HEK293 (cell line): Measurements from ENCODE around the gene METTL25B.
A peak's percentile ranks its signal among the peaks of the same experiment; 100 is the strongest.

Experiments used
- CTCF ChIA-PET: fragments of 350-600 bp; formaldehyde crosslinking; extraction: SDS; loops from one replicate; lab custom pipeline; 2021; ENCODE audit warnings: antibody characterized with exemption; lab: Yijun Ruan, JAX
- POLR2A ChIA-PET: fragments of 300-600 bp; formaldehyde crosslinking; extraction: SDS; loops from one replicate; lab custom pipeline; 2020; ENCODE audit warnings: antibody characterized with exemption, inconsistent platforms; lab: Yijun Ruan, JAX
- H3K27ac ChIP-seq: fragments of 200-500 bp; sonication (Bioruptor generic); 2 replicates; pipeline ENCODE4 v1.5.1; 2014; ENCODE audit warnings: low read depth, low read length, control low read depth, inconsistent platforms; ENCODE audit errors: extremely low read depth
- H3K36me3 ChIP-seq, 2 experiments: fragments of 200-500 bp in 1 of 2; sonication (Bioruptor generic) in 1 of 2; 1 replicate in 1 of 2; 2 replicates in 1 of 2; pipeline ENCODE4 v1.5.1; 2014 to 2017; ENCODE audit warnings: inconsistent platforms in 2 of 2, low read length in 2 of 2; ENCODE audit not compliant: control insufficient read depth in 2 of 2, insufficient read depth in 1 of 2
- H3K4me1 ChIP-seq: fragments of 200-500 bp; sonication (Bioruptor generic); 2 replicates; pipeline ENCODE4 v1.5.1; 2014; ENCODE audit warnings: mild to moderate bottlenecking, low read length, inconsistent platforms; ENCODE audit not compliant: control insufficient read depth, insufficient read depth
- H3K4me3 ChIP-seq: 2 replicates; pipeline ENCODE4 v1.5.1; 2011; ENCODE audit warnings: low read depth, mild to moderate bottlenecking, control low read depth, low read length, moderate library complexity
- H3K9me3 ChIP-seq: fragments of 200-500 bp; sonication (Bioruptor generic); 2 replicates; pipeline ENCODE4 v1.5.1; 2014; ENCODE audit warnings: low read depth, low read length, inconsistent platforms; ENCODE audit not compliant: control insufficient read depth, insufficient read depth
- CTCF ChIP-seq: fragments of 450-650 bp; formaldehyde crosslinking; IDR thresholded peaks from 2 replicates; pipeline ENCODE4 v1.5.1; 2016; ENCODE audit warnings: missing biosample characterization, missing genetic modification characterization
- GLIS1 ChIP-seq: fragments of 450-650 bp; formaldehyde crosslinking; IDR thresholded peaks from 2 replicates; pipeline ENCODE4 v1.5.1; 2016; ENCODE audit warnings: missing biosample characterization, missing genetic modification characterization
- KLF10 ChIP-seq: fragments of 450-650 bp; IDR thresholded peaks from 2 replicates; pipeline ENCODE4 v1.5.1; 2018; ENCODE audit warnings: missing biosample characterization, mild to moderate bottlenecking, missing genetic modification characterization
- KLF8 ChIP-seq: fragments of 450-650 bp; formaldehyde crosslinking; IDR thresholded peaks from 2 replicates; pipeline ENCODE4 v1.5.1; 2016; ENCODE audit warnings: missing biosample characterization, missing genetic modification characterization
- SP2 ChIP-seq: fragments of 450-650 bp; formaldehyde crosslinking; IDR thresholded peaks from 2 replicates; pipeline ENCODE4 v1.5.1; 2016; ENCODE audit warnings: missing biosample characterization, missing genetic modification characterization
- ZBTB8A ChIP-seq: fragments of 450-650 bp; formaldehyde crosslinking; IDR thresholded peaks from 2 replicates; pipeline ENCODE4 v1.5.1; 2016; ENCODE audit warnings: missing biosample characterization, missing genetic modification characterization
- ZFP69B ChIP-seq: fragments of 450-650 bp; formaldehyde crosslinking; IDR thresholded peaks from 2 replicates; pipeline ENCODE4 v1.5.1; 2016; ENCODE audit warnings: missing biosample characterization, missing genetic modification characterization
- ZNF133 ChIP-seq: fragments of 450-650 bp; formaldehyde crosslinking; IDR thresholded peaks from 2 replicates; pipeline ENCODE4 v1.5.1; 2016; ENCODE audit warnings: missing biosample characterization, missing genetic modification characterization
- ZNF146 ChIP-seq: fragments of 450-650 bp; formaldehyde crosslinking; IDR thresholded peaks from 2 replicates; pipeline ENCODE4 v1.5.1; 2016; ENCODE audit warnings: missing biosample characterization, missing genetic modification characterization
- ZNF155 ChIP-seq: fragments of 450-650 bp; formaldehyde crosslinking; IDR thresholded peaks from 2 replicates; pipeline ENCODE4 v1.5.1; 2016; ENCODE audit warnings: missing biosample characterization, missing genetic modification characterization
- ZNF157 ChIP-seq: fragments of 450-650 bp; formaldehyde crosslinking; IDR thresholded peaks from 2 replicates; pipeline ENCODE4 v1.5.1; 2016; ENCODE audit warnings: missing biosample characterization, missing genetic modification characterization
- ZNF24 ChIP-seq: fragments of 450-650 bp; formaldehyde crosslinking; IDR thresholded peaks from 2 replicates; pipeline ENCODE4 v1.5.1; 2016; ENCODE audit warnings: missing biosample characterization, missing genetic modification characterization
- ZNF324 ChIP-seq: fragments of 450-650 bp; formaldehyde crosslinking; IDR thresholded peaks from 2 replicates; pipeline ENCODE4 v1.5.1; 2016; ENCODE audit warnings: missing biosample characterization, missing genetic modification characterization
- ZNF335 ChIP-seq: fragments of 450-650 bp; formaldehyde crosslinking; conservative IDR thresholded peaks from 2 replicates; pipeline ENCODE4 v1.5.1; 2016; ENCODE audit warnings: missing biosample characterization, missing genetic modification characterization
- ZNF362 ChIP-seq: fragments of 450-650 bp; formaldehyde crosslinking; IDR thresholded peaks from 2 replicates; pipeline ENCODE4 v1.5.1; 2016; ENCODE audit warnings: missing biosample characterization, missing genetic modification characterization
- ZNF488 ChIP-seq: fragments of 450-650 bp; formaldehyde crosslinking; IDR thresholded peaks from 2 replicates; pipeline ENCODE4 v1.5.1; 2016; ENCODE audit warnings: missing biosample characterization, missing genetic modification characterization
- ZNF843 ChIP-seq: fragments of 450-650 bp; formaldehyde crosslinking; IDR thresholded peaks from 2 replicates; pipeline ENCODE4 v1.5.1; 2016; ENCODE audit warnings: missing biosample characterization, missing genetic modification characterization
- ZXDB ChIP-seq: fragments of 450-650 bp; formaldehyde crosslinking; IDR thresholded peaks from 2 replicates; pipeline ENCODE4 v1.5.1; 2016; ENCODE audit warnings: missing biosample characterization, missing genetic modification characterization
- TF ChIP-seq, protein P1 (sequence below): fragments of 450-650 bp; formaldehyde crosslinking; IDR thresholded peaks from 2 replicates; pipeline ENCODE4 v1.5.1; 2016; ENCODE audit warnings: missing biosample characterization, missing genetic modification characterization
- TF ChIP-seq, protein P2 (sequence below): fragments of 450-650 bp; formaldehyde crosslinking; IDR thresholded peaks from 2 replicates; pipeline ENCODE4 v1.5.1; 2016; ENCODE audit warnings: missing biosample characterization, missing genetic modification characterization
- TF ChIP-seq, protein P3 (sequence below): fragments of 450-650 bp; formaldehyde crosslinking; IDR thresholded peaks from 2 replicates; pipeline ENCODE4 v1.5.1; 2016; ENCODE audit warnings: missing biosample characterization, missing genetic modification characterization

Gene METTL25B

GRCh38 chr1:156728599-156729462, 562 bp downstream of the METTL25B start, which contains the start of gene ISG20L2:
Gene ISG20L2 (minus strand): TSS chr1:156728766. CDS start chr1:156727652, 1,114 bp downstream.
- Histone ChIP-seq H3K9me3 (no peaks in the 10 kb centered on the region), H3K36me3 (peaks cover 0 to 57% of the 10 kb centered on the region in 2 experiments; a peak in 1 of 3 replicates), H3K4me3 (peak within 1 kb of the TSS; percentile 85), H3K27ac (peak within 1 kb of the TSS; percentile 72), H3K4me1 (peaks cover 7% of the 10 kb centered on the region)
- CTCF ChIA-PET = interaction anchor here (0.6 to 10.1 kb wide), 15 partner anchors 11 to 200 kb away, joined by 3 to 526 read pairs (median 6); partner anchors contain the start of genes CRABP2, INSRR, MRPL24 and NES
- POLR2A ChIA-PET = interaction anchor here (0.6 to 4.8 kb wide), 36 partner anchors 8 to 199 kb away, joined by 3 to 84 read pairs (median 4); partner anchors contain the start of genes HAPLN2, HDGF, MRPL24 and NES
- no peak for TF ChIP-seq ZNF155 (tag by site-specific recombination)
- TF ChIP-seq ZNF362 (tag by site-specific recombination) = peak; percentile 95
- 0 out of 2 replicates have a peak, but pooled peaks have one; percentile 24 for TF ChIP-seq ZFP69B (tag by site-specific recombination)
- no peak for TF ChIP-seq ZNF488 (tag by site-specific recombination)
- TF ChIP-seq ZNF324 (tag by site-specific recombination) = peak; percentile 60; the same call in 1 of the 2 replicates
- TF ChIP-seq GLIS1 (tag by site-specific recombination) = 0 out of 2 replicates have a peak, but pooled peaks have one; percentile 5
- TF ChIP-seq, protein P1, sequence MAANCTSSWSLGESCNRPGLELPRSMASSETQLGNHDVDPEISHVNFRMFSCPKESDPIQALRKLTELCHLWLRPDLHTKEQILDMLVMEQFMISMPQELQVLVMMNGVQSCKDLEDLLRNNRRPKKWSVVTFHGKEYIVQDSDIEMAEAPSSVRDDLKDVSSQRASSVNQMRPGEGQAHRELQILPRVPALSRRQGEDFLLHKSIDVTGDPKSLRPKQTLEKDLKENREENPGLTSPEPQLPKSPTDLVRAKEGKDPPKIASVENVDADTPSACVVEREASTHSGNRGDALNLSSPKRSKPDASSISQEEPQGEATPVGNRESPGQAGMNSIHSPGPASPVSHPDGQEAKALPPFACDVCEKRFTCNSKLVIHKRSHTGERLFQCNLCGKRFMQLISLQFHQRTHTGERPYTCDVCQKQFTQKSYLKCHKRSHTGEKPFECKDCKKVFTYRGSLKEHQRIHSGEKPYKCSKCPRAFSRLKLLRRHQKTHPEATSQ (tag by site-specific recombination) = peak; percentile 38; the same call in 1 of the 2 replicates
- TF ChIP-seq ZNF133 (tag by site-specific recombination) = no peak
- TF ChIP-seq ZNF335 (tag by site-specific recombination) = peak; percentile 75
- TF ChIP-seq, protein P2, sequence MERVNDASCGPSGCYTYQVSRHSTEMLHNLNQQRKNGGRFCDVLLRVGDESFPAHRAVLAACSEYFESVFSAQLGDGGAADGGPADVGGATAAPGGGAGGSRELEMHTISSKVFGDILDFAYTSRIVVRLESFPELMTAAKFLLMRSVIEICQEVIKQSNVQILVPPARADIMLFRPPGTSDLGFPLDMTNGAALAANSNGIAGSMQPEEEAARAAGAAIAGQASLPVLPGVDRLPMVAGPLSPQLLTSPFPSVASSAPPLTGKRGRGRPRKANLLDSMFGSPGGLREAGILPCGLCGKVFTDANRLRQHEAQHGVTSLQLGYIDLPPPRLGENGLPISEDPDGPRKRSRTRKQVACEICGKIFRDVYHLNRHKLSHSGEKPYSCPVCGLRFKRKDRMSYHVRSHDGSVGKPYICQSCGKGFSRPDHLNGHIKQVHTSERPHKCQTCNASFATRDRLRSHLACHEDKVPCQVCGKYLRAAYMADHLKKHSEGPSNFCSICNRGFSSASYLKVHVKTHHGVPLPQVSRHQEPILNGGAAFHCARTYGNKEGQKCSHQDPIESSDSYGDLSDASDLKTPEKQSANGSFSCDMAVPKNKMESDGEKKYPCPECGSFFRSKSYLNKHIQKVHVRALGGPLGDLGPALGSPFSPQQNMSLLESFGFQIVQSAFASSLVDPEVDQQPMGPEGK (tag by site-specific recombination) = peak; percentile 62; the same call in 1 of the 2 replicates
- TF ChIP-seq ZNF146 (tag by site-specific recombination) = no peak
- TF ChIP-seq, protein P3, sequence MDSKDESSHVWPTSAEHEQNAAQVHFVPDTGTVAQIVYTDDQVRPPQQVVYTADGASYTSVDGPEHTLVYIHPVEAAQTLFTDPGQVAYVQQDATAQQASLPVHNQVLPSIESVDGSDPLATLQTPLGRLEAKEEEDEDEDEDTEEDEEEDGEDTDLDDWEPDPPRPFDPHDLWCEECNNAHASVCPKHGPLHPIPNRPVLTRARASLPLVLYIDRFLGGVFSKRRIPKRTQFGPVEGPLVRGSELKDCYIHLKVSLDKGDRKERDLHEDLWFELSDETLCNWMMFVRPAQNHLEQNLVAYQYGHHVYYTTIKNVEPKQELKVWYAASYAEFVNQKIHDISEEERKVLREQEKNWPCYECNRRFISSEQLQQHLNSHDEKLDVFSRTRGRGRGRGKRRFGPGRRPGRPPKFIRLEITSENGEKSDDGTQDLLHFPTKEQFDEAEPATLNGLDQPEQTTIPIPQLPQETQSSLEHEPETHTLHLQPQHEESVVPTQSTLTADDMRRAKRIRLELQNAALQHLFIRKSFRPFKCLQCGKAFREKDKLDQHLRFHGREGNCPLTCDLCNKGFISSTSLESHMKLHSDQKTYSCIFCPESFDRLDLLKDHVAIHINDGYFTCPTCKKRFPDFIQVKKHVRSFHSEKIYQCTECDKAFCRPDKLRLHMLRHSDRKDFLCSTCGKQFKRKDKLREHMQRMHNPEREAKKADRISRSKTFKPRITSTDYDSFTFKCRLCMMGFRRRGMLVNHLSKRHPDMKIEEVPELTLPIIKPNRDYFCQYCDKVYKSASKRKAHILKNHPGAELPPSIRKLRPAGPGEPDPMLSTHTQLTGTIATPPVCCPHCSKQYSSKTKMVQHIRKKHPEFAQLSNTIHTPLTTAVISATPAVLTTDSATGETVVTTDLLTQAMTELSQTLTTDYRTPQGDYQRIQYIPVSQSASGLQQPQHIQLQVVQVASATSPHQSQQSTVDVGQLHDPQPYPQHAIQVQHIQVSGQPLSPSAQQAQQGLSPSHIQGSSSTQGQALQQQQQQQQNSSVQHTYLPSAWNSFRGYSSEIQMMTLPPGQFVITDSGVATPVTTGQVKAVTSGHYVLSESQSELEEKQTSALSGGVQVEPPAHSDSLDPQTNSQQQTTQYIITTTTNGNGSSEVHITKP (tag by site-specific recombination) = peak; percentile 99
- peak; percentile 63; the same call in 1 of the 2 replicates for TF ChIP-seq CTCF (tag by site-specific recombination)
- peak; percentile 55; the same call in 1 of the 2 replicates for TF ChIP-seq KLF10
- peak; percentile 43; the same call in 1 of the 2 replicates for TF ChIP-seq ZNF24 (tag by site-specific recombination)
- peak; percentile 93 for TF ChIP-seq SP2 (tag by site-specific recombination)
- peak; percentile 86 for TF ChIP-seq ZBTB8A (tag by site-specific recombination)
- peak; percentile 81 for TF ChIP-seq ZXDB (tag by site-specific recombination)
- peak; percentile 44; the same call in 1 of the 2 replicates for TF ChIP-seq ZNF843 (tag by site-specific recombination)
- TF ChIP-seq ZNF157 (tag by site-specific recombination) = no peak
- TF ChIP-seq KLF8 (tag by site-specific recombination) = peak; percentile 64
